NB4 (cell line): ENCODE measurements around the gene RARB.

ENCODE experiments used
- CTCF ChIP-seq: IDR thresholded peaks from one replicate; pipeline ENCODE4 v1.5.1; 2012; ENCODE audit warnings: low read depth, low read length
- MAX ChIP-seq: IDR thresholded peaks from 2 replicates; pipeline ENCODE4 v1.6.1; 2011; ENCODE audit warnings: low read depth, low read length
- MYC ChIP-seq: IDR thresholded peaks from 2 replicates; pipeline ENCODE4 v1.6.1; 2011; ENCODE audit warnings: low read depth, low read length
- POLR2A ChIP-seq: IDR thresholded peaks from 2 replicates; pipeline ENCODE4 v1.6.1; 2011; ENCODE audit warnings: mild to moderate bottlenecking; ENCODE audit not compliant: insufficient read length; ENCODE audit errors: extremely low read depth

- TF ChIP-seq CTCF (no peak), POLR2A (no peak), MAX (no peak), MYC (no peak)
Observed at GRCh38 chr3:25473246-25473645, 45.2 kb downstream of the RARB start.
